Stimulated activated naive CD8-positive, alpha-beta T cell treated with anti-CD3 and anti-CD28 coated beads, Interleukin-15, amount 100 ng/mL, for 72 hours (primary cell): ENCODE data around the gene CABLES2.

Experiments
- ATAC-seq: fragments of 150-1000 bp; cut with Tn5 transposase; 2 replicates; pipeline ENCODE4 v1.10.0; 2021; ENCODE audit warnings: mild to moderate bottlenecking, moderate library complexity
- DNase-seq, 2 donors: peaks; one replicate each; pipeline ENCODE4 v3.0.0; 2021 to 2022
- H3K27ac Mint-ChIP-seq, 2 donors: one replicate each; pipeline ENCODE4 v1.8.0; 2022; ENCODE audit warnings: mild to moderate bottlenecking in 2 of 2, mixed read lengths in 2 of 2, moderate library complexity in 2 of 2
- H3K27me3 Mint-ChIP-seq: one replicate; pipeline ENCODE4 v1.8.0; 2022; ENCODE audit warnings: mixed read lengths
- H3K4me1 Mint-ChIP-seq: one replicate; pipeline ENCODE4 v1.8.0; 2022; ENCODE audit warnings: mild to moderate bottlenecking, mixed read lengths
- H3K4me3 Mint-ChIP-seq, 2 donors: one replicate each; pipeline ENCODE4 v1.8.0; 2022; ENCODE audit warnings: mild to moderate bottlenecking in 2 of 2, mixed read lengths in 2 of 2, moderate library complexity in 1 of 2
- H3K9me3 Mint-ChIP-seq, 2 donors: one replicate each; pipeline ENCODE4 v1.8.0; 2022; ENCODE audit warnings: mixed read lengths in 2 of 2

CABLES2 gene

GRCh38 chr20:62370115-62370806, 36.8 kb downstream of the CABLES2 start:
- no peak overlapping the region for H3K27ac Mint-ChIP-seq
- peak; percentile 32 to 36 for DNase-seq
- peaks cover 26% of the 10 kb centered on the region for H3K4me1 Mint-ChIP-seq
- ATAC-seq: peak; percentile 55
- no peaks in the 10 kb centered on the region for H3K9me3 Mint-ChIP-seq
- H3K4me3 Mint-ChIP-seq: no peak overlapping the region
- H3K27me3 Mint-ChIP-seq: peaks cover 36% of the 10 kb centered on the region

GRCh38 chr20:62369815-62370114, 37.3 kb downstream of the CABLES2 start:
- Mint-ChIP-seq H3K9me3 (no peaks in the 10 kb centered on the region), H3K4me3 (no peak overlapping the region), H3K27me3 (peaks cover 41% of the 10 kb centered on the region), H3K27ac (no peak overlapping the region), H3K4me1 (peaks cover 26% of the 10 kb centered on the region)
- ATAC-seq: no peak
- no peak for DNase-seq

GRCh38 chr20:62368976-62369814, 37.9 kb downstream of the CABLES2 start:
- H3K4me1 Mint-ChIP-seq: peaks cover 26% of the 10 kb centered on the region
- DNase-seq: no peak
- no peak overlapping the region for H3K4me3 Mint-ChIP-seq
- no peak for ATAC-seq
- no peak overlapping the region for H3K27ac Mint-ChIP-seq
- peaks cover 47% of the 10 kb centered on the region for H3K27me3 Mint-ChIP-seq
- H3K9me3 Mint-ChIP-seq: no peaks in the 10 kb centered on the region

GRCh38 chr20:62368392-62368975, 38.6 kb downstream of the CABLES2 start:
- no peak overlapping the region for H3K27ac Mint-ChIP-seq
- H3K9me3 Mint-ChIP-seq: no peaks in the 10 kb centered on the region
- peaks cover 26% of the 10 kb centered on the region for H3K4me1 Mint-ChIP-seq
- H3K27me3 Mint-ChIP-seq: peaks cover 51% of the 10 kb centered on the region
- DNase-seq: no peak
- no peak for ATAC-seq
- peak overlapping the region; percentile 2 to 81 for H3K4me3 Mint-ChIP-seq

GRCh38 chr20:62367633-62368391, 39.3 kb downstream of the CABLES2 start:
- no peaks in the 10 kb centered on the region for H3K9me3 Mint-ChIP-seq
- peaks cover 53% of the 10 kb centered on the region for H3K27me3 Mint-ChIP-seq
- peaks cover 26% of the 10 kb centered on the region for H3K4me1 Mint-ChIP-seq
- no peak overlapping the region for H3K27ac Mint-ChIP-seq
- DNase-seq: peak in 1 of 2 donors; percentile 42
- no peak for ATAC-seq
- peak overlapping the region; percentile 62 to 81 for H3K4me3 Mint-ChIP-seq

GRCh38 chr20:62367136-62367632, 39.9 kb downstream of the CABLES2 start, which contains the start of gene LAMA5:
Gene LAMA5, minus strand, starts transcription at chr20:62367312. Its CDS starts 67 bp downstream, at chr20:62367245.
- Mint-ChIP-seq H3K4me1 (peaks cover 26% of the 10 kb centered on the region), H3K27ac (no peak within 1 kb of the TSS)
- no peak for DNase-seq

GRCh38 chr20:62366370-62367135, 40.5 kb downstream of the CABLES2 start:
- H3K4me1 Mint-ChIP-seq: peaks cover 26% of the 10 kb centered on the region
- H3K27me3 Mint-ChIP-seq: peaks cover 60% of the 10 kb centered on the region
- no peak for DNase-seq
- peak; percentile 23 for ATAC-seq
- no peaks in the 10 kb centered on the region for H3K9me3 Mint-ChIP-seq
- H3K27ac Mint-ChIP-seq: no peak overlapping the region
- peak overlapping the region in 1 of 2 donors; percentile 46 for H3K4me3 Mint-ChIP-seq

More at GRCh38 chr20:62367136-62367632, 39.9 kb downstream of the CABLES2 start, which contains the start of gene LAMA5:
- peak; percentile 21 for ATAC-seq
- H3K27me3 Mint-ChIP-seq: peaks cover 60% of the 10 kb centered on the region
- peak within 1 kb of the TSS; percentile 62 to 81 for H3K4me3 Mint-ChIP-seq
- no peaks in the 10 kb centered on the region for H3K9me3 Mint-ChIP-seq

GRCh38 chr20:62365814-62366369, 41.2 kb downstream of the CABLES2 start:
- Mint-ChIP-seq H3K4me3 (peak overlapping the region in 1 of 2 donors; percentile 46), H3K4me1 (peaks cover 26% of the 10 kb centered on the region), H3K27me3 (peaks cover 60% of the 10 kb centered on the region), H3K9me3 (no peaks in the 10 kb centered on the region), H3K27ac (no peak overlapping the region)
- ATAC-seq (no peak), DNase-seq (no peak)

- Mint-ChIP-seq H3K27me3 (peaks cover 60% of the 10 kb centered on the region), H3K9me3 (no peaks in the 10 kb centered on the region), H3K4me3 (no peak overlapping the region), H3K27ac (no peak overlapping the region), H3K4me1 (peaks cover 25% of the 10 kb centered on the region)
- no peak for DNase-seq
- ATAC-seq: no peak
Observed at GRCh38 chr20:62364911-62365736, 42.0 kb downstream of the CABLES2 start.

- Mint-ChIP-seq H3K27ac (no peak overlapping the region), H3K9me3 (no peaks in the 10 kb centered on the region), H3K4me1 (peaks cover 16% of the 10 kb centered on the region), H3K27me3 (peaks cover 53% of the 10 kb centered on the region), H3K4me3 (no peak overlapping the region)
- no peak for DNase-seq
- ATAC-seq: no peak
Observed at GRCh38 chr20:62363920-62364851, 42.9 kb downstream of the CABLES2 start.

GRCh38 chr20:62362991-62363919, 43.8 kb downstream of the CABLES2 start:
- ATAC-seq (no peak), DNase-seq (no peak)
- Mint-ChIP-seq H3K4me3 (no peak overlapping the region), H3K4me1 (peaks cover 8% of the 10 kb centered on the region), H3K27me3 (peaks cover 51% of the 10 kb centered on the region), H3K9me3 (no peaks in the 10 kb centered on the region), H3K27ac (no peak overlapping the region)

GRCh38 chr20:62362590-62362940, 44.5 kb downstream of the CABLES2 start:
- Mint-ChIP-seq H3K4me3 (no peak overlapping the region), H3K9me3 (no peaks in the 10 kb centered on the region), H3K4me1 (peaks cover 1% of the 10 kb centered on the region), H3K27me3 (peaks cover 44% of the 10 kb centered on the region), H3K27ac (no peak overlapping the region)
- ATAC-seq: no peak
- no peak for DNase-seq
